Measurements from ENCODE around the gene COL8A1.
A peak's percentile ranks its signal among the peaks of the same experiment; 100 is the strongest.

COL8A1 gene

DNA sequence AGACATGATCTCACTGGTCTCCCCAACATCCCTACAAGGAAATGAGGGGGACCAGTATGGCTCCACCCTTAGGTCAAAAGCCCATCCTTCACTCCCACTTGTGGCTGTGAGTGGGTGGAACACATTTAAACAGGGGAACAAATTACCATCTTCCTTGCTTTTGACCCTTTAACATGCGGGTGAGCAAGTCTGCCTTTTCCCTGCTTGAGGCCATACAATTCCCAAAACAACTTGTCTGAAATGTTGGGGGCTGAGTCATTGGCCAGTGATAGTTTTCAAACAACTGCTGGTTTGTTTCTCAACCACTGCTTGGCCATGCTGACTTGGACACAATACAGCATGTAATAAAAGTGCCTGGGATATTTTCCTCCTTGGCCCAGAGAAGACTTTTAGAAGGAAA is 39.6 kb downstream of the COL8A1 start:
- no peak for DNase-seq

DNA sequence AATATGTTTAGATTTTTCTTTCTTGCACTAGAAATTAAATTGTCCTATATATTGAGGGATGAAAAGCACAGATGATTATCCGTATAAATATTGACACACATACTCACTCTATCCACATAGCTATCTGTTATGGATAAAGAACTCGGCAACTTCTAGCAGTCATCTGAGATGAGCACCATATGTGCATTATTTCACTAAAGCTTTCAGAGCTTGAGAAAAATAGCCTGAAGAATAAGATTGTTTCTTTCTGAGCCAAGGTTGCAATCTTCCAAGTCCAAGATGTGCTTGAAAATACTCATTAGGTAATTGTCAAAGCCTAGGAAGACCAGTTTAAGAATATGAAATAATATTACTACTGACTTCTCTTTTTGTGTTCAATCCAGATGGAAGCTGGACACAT is 40.5 kb downstream of the COL8A1 start:
- no peak for DNase-seq

DNA sequence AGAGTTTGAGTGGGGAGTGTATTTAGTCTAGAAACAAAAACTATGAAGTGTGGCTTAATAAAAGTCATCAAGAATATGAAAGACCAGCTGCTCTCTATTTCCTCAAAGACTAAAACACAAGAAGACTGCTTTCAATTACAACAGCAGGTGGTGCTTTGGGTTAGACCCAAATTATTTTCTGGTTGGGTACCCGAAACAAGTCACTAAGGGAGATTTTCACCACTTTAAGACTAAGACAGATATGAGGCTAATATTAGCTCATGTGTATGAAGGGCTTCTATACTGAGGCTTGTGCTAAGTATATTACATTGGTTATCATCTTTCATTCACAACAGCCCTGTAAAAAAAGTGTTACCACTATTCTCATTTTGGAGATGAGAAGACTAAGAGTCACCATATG is 43.1 kb downstream of the COL8A1 start:
- DNase-seq, result no peak

DNA sequence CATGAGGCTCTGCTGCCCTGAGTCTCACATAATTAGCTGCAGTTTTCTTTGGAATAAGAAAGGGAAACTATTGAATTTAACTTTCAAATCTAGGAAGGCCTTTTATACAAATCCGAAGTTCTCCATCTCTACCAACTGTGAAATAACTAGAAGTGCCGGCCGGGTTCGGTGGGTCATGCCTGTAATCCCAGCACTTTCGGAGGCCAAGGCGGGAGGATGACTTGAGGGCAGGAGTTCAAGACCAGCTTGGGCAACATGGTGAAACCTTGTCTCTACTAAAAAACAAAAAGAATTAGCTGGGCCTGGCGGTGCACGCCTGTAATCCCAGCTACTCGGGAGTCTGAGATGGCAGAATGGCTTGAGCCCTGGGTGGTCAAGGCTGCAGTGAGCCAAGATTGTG is 43.6 kb downstream of the COL8A1 start:
- DNase-seq, result no peak

DNA sequence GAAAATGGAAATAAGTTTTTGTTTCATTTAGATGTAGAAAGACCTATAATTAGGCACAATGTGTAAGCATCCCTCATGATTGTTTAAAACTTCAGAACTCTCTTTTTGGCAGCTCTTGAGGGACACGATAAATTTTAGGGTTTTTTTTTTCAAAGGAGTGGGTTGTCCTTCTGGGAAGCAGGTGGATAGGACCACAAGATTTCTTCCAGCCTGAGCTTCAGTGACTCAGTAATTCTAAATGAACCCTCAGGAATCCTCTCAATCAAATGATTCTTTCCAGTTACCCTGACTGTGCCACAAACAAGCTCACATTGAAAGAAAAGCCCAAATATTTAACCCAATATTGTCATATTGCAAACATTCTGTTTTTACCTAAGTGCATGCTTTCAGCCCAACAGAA is 45.1 kb downstream of the COL8A1 start:
- DNase-seq, result no peak

DNA sequence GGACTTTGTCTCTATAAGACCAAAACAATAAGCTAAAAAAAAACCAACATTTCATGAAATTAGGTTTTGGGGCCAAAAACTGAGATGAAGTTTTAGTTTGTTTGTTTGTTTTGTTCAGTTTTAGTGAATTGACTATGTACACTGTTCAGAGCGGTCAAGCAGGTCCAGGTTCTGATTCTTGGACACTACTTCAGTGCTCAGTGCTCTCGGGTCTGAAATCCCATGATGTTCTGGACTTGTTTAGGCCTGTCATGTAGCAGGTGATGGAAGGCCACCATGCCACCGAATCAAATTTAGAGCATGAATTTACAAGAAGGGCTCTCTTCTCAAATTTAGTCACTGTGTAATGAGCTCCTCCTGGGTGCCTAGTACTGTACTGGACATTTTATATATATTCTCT is 45.5 kb downstream of the COL8A1 start:
- DNase-seq, result no peak

DNA sequence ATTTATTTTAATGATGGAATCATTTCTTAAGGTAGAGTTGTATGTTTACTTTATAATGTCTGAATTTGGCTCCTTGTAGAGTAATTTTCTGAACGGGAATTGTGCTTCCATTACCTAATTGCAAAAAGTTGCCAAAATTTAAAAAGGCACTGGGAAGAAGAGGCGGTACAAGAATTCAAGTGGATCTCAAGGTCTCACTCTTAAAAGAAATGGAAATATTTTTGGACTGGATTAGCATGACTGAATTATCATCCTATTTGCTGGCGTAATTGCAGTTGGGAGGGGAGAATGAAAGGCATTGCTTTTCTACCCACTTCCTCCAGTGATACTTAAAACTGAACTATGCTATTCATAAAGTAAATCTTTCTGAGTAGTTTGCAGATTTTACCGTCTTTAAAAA is 46.2 kb downstream of the COL8A1 start:
- DNase-seq, result no peak

DNA sequence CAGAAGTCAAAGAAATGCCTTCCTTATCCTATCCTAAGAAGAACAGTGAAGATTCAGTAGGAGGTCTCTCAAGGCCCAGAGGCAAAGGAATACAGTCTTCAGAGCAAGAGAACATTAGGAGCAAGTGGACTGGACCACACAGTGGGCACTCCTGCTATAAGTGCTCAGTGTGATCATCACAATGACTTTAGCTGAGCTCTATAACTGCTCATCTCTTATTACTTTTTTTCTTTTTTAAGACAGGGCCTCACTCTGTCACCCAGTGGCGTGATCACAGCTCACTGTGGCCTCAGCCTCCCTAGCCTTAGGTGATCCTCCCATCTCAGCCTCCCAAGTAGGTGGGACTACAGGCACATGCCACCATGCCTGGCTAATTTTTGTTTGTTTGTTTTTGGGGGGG is 48.1 kb downstream of the COL8A1 start:
- DNase-seq, result no peak

DNA sequence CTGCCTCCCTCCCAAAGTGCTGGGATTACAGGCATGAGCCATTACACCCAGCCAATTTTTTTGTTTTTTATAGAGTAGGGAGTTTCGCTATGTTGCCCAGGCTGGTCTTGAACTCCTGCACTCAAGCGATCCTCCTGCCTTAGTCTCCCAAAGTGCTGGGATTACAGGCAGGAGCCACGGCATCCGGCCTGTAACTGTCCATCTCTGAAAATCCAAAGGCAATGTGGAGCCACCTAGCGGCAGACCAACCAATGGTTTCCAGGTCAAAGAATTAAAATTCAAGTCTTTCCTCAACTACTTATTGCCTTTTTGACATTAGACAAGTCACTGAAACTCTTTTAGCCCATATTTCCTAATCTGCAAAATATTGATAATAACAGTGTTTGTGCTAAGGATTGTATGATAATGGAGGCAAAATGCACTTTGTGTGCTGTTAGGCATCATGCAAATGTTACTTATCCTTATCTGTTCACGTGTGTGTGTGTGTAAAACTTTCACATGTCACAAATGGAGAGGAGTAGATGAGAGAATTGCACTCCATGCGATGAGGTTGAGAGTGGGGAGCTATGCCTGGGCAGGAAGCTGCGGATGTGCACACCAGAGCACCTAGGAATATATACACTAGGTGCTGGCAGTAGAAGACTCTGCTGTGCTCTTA is 48.7 kb downstream of the COL8A1 start:
- peak; percentile 66 for DNase-seq

DNA sequence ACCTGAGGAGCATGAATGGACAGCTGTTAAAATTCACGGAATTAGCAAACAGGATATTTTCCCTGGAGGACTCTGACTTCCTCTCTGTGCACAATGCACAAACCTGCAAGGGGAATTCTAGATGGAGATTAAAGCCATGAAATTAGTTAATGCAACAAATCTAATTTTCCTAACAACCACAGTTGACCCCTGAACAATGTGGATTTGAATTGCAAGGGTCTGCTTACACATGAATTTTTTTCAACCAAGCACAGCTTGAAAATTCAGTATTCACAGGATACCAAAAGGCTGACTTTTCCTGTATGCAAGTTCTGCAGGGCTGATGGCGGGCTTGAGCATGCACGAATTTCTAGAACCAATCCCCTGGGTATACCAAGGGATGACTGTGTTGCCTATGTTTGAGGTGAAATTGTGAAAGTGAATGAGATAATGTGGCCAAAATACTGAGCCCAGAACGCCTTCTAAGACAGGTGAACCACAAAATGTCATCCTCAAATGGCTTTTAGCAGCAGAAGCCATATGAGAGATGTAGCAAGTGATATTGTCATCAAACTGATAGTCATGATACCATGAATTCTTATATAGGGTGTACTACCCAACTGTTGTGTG is 52.5 kb downstream of the COL8A1 start:
- DNase-seq, result no peak

DNA sequence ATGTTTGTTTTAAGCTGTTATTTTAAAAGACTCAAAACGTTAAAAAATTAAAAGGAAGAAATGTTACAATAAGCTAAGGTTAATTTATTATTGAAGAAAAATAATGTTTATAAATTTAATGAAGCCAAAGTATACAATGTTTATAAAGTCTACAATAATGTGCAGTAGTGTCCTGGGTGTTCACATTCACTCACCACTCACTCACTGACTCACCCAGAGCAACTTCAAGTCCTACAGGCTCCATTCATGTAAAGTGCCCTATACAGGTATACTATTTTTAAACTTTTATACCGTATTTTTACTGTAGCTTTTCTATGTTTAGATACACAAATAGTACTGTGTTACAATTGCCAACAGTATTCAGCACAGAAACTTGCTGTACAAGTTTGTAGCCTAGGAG is 55.2 kb downstream of the COL8A1 start:
- no peak for DNase-seq

DNA sequence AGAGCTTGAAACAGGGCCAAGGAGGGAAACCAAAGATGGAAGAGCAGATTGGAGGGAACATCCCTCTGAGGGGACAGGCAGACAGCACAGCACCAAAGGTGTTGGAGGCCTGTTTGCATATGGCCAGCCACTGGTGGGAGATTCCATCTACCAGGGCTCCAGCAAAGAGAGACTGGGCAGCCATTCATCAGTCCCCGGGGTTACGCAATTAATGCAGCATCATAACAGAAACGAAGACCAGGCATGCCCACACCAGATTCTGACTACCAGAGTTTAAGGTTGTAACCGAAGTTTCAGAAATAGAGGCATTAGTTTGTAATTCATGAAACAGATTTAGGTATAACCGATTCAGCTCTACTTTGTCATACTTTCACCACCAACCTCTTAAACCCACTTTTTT is 58.1 kb downstream of the COL8A1 start:
- DNase-seq, result no peak

DNA sequence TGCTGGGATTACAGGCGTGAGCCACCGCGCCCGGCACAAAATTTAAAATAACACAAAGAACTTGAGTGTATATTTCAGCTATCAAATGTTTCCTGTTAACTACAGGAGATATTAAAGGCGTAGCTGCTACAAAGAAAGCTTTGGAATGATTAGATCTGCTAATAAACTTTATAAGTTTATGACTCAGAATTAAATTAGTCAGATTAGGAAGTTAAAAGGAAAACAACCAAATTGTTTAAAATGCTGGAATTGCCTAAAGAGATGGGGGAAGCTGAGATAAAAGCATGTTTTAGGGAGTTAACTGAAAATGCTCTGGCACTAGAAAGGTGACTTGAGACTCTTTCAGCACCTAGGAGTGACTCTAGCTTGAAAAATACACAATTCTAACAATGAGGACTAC is 58.9 kb downstream of the COL8A1 start:
- no peak for DNase-seq

DNA sequence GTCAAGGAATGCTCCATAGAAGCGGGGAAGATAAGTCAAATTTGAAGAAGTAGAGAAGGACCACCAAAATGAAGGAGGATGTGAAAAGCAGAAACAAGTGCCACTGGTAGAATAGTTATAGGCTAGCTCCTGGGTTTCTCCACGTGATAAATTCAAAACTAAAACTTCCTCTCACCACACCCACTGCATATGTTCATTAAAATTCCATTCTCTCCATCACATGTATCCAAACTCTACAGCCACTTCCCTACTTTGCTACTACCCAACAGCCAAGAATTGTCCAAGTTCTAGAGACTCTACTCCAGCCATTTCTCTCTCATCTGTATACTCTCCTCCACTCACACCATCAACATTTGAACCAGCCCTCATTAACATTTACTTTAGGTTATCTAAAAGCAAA is 60.5 kb downstream of the COL8A1 start:
- no peak for DNase-seq

DNA sequence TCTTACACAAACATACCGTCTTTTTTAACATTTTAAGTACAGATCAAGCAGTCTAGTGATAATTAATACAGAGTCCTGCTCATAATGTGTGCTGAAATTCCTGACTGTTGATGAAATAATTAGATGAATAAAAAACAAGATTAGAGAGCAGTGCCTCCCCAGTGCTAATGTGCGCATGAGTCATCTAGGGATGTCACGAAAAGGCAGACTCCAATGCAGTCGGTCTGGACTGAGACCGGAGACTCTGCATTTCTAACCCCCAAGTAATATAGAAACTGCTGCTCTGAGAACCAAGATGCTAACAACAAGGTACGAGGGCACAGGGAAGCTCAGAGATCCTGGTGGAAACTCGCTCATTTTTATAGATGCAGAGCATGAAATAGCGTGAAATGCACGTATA is 61.4 kb downstream of the COL8A1 start:
- no peak for DNase-seq

DNA sequence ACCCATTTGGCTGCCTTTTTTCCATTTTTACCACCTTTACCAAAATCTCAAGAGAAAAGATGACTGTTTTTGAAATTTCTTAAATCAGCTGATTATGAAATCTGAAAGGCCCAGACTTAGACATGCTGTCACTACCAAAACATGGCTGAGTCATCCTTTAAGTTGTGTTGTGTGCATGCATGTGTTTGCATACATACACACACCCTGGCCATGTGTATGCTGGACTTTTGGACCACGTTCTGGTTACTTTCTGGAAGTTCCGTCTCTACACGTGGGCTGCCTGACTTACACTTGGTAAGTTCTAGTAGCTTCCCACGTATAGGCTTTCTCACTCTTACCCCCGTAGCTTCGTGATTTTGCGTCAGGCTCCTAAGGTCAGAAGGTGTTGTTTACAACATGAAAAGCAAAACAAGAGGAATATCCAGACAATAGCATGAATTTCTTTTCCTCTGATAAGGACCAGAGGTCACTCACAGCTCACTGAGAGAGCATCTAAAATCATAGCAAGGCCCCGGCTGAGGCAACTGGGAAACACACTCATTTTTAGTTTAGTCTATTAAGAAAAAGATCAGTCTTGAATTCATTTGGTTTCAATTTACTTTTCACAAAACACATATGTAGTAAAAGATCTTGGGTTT is 62.4 kb downstream of the COL8A1 start:
- DNase-seq, result no peak

DNA sequence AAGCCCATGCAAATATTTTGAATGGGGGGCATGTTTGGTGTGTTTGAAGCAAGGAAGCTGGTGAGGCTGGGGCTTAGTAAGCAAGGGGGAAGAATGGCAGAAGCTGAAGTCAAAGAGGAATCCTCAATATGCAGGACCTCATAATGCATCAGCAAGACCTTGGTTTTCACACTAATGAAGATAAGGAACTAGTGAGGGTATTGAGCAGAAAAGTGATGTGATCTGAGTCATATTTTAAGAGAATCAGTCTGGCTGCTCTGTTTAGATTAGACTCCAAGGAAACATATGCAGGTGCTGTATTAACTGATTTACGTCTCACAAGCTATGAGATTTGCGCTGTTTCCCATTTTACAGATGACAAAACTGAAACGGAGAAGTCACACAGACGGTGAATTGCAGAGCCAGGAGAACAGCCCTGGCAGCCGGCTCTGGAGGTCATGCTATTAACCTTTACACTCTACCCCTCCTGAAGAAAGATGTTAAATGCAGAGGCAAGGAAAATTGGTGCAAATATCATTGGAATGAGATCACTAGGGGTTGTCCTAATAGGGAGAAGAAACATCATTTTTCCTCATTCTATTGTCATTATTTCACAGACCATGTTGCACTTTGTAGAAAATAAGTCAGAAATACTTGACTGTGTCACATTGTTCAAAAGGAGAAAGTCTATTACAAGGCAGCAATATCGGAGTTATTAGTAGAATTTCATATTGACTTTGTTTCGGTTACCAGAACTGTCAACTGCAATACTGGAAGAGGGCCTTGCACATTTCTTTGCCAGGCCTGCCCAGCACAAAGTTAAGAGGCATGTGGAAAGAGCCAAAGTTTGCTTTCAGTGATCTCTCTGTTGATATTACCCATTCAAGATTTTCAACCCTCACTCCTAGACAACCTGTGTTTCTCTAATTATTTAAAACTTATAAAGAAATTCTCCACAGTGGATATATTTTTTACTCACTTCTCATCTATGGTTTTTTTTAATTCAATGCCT is 64.9 kb downstream of the COL8A1 start:
- DNase-seq, result no peak

DNA sequence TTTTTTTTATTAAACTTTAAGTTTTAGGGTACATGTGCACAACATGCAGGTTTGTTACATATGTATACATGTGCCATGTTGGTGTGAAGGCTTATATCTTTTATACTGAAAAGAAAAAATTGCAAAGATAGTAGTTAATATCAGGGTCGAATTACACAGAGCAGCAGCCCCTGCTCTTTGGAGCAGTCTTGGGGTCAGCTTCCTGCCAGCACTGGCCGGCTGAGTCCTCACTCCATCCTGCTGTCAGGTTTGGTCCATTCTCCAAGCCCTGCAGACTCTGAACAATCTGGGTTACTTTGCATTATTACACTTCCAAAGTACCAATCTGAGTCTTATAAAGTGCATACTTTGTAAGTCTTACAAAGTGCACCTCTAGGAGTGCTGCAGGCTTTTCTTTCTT is 66.0 kb downstream of the COL8A1 start:
- no peak for DNase-seq

DNA sequence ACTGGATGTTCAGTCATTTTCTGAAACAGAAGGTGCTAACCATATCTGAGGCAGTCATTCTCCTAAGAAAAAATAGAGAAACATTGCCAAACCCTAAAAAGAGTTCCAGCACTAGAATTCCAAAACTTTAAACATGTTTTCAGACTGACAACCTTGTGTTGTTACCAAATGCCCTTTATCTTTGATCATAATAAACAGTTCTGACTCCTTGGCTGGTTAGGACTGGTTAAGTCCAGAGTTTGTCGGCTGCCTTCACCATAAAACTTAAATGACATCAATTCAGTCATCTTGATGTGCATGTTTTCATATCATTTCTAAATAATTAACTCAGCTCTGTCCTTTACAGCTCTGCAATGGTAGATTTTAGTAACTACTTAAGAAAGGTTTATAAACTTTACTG is 68.0 kb downstream of the COL8A1 start:
- DNase-seq, result no peak

DNA sequence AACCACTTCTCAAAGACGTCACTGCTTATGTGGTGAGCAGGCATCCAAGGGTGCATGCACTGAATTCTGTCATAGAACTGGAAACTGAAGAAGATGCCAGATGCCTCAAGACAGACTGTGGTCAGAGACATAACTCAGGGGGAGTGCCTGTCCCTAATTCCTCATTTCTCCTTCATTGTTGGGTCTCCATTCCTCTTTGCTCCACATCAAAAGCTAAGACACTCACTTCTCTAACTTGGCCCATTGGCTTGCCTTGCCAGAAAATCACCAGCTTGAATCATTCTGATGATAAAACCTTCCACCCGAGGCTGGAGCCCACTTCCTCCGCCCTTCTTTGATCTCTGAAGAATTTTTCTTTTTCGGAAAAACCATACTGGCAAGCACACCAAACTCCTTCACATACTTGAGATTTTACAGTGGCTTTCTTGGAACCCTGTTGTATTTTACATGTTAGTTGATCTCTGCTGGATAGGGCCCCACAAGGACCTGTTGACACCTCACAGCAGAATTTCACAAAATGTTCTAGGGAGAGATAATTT is 69.9 kb downstream of the COL8A1 start:
- no peak for DNase-seq

DNA sequence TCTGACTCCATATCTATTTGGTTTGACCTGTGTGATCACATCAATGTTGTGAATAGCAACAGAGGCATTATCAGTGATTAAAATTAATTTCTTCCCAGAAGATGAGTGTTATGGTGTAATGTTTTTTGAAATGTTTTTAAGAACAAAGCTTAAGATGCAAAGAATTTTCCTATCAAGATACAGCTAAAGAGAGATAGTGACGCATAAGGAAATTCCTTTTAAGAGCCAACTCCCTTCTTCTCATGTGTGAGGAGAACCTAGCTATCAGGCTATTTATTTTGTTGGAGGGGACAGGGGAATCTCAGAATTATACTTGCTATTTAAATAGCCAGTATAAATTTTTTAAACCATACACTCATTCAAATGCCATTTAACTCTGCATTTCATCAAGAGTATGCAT is 71.3 kb downstream of the COL8A1 start:
- no peak for DNase-seq

DNA sequence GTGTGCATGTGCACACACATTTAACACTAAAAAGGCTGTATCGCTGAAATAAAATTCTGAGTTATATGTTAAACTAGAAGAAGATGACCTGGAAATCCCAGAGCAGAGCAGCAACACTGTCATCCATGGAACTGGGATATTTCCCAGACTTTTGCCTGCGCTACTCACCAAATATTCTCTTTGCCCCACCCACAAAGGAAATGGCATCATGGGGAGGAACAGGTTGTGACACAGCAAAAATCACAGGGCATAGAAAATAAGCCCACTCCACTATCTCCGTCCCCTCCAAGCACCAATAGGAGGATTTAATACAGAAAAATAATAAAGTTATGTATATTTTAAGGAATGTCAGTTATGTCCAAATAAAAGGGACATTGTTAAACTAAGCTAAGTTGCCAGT is 71.7 kb downstream of the COL8A1 start:
- no peak for DNase-seq

DNA sequence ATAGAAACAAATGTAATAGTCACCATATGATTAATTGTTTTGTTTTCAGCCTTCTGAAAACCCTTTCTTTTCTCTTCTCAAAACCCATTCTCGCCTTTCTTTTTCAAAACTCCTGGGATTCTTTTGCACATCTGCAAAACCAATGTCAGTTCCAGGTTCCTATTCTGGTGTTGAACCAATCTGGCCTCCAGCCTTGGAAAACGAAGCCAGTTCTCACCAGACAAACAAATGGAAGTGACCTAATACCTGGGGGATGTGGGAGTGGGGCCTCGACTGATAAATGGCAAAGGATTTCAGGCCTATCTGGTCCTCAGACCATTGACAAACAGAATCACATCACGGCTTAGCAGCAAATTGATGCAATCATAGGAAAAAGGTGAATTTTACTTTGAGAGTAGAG is 73.0 kb downstream of the COL8A1 start:
- no peak for DNase-seq
